ENCODE results near the gene TMPRSS9. TPM values are rescaled to one million over a fixed set of nuclear protein-coding genes. Genes with fewer than 3 reads are reported as not detected.

TMPRSS9 gene
- total RNA-seq, 1 experiment from 2014 or later: not detected

- H3K79me2 ChIP-seq (ENCODE audit: low read length): peaks cover 36% of the 10 kb centered on the region
These were observed 25.6 kb upstream of the TMPRSS9 start for GRCh38 chr19:2334426-2334825.

GRCh38 chr19:2334986-2335846, 24.8 kb upstream of the TMPRSS9 start:
- DNase-seq: no peak
- no peaks in the 10 kb centered on the region for H4K20me1 ChIP-seq (ENCODE audit: low read length)
- no peak overlapping the region for H3K27ac ChIP-seq (ENCODE audit: low read length)
- CTCF ChIA-PET: no interaction called here
- no peaks in the 10 kb centered on the region for H3K27me3 ChIP-seq (ENCODE audit: low read length)
- no peak for TF ChIP-seq EZH2 (IDR thresholded peaks at IDR 0.05; ENCODE audit: low read length, unreplicated experiment)
- TF ChIP-seq CTCF (conservative IDR thresholded peaks at IDR 0.05; ENCODE audit: low read depth, low read length): no peak
- no peak for TF ChIP-seq EZH2phosphoT487 (IDR thresholded peaks at IDR 0.05; ENCODE audit: borderline replicate concordance, low read length)
- BruUV-seq (replicated peaks): no TSS peak
- H3K9ac ChIP-seq (ENCODE audit: low read length): no peak overlapping the region
- no peak for ATAC-seq
- H3K79me2 ChIP-seq (ENCODE audit: low read length): peaks cover 29% of the 10 kb centered on the region
- H3K9me2 ChIP-seq (replicated peaks; ENCODE audit: low read length): no peaks in the 10 kb centered on the region
- H3K9me3 ChIP-seq (ENCODE audit: low read length): no peaks in the 10 kb centered on the region
- no peaks in the 10 kb centered on the region for H3F3A ChIP-seq (ENCODE audit: low read length, unreplicated experiment)
- H3K4me2 ChIP-seq (ENCODE audit: low read length): no peak overlapping the region
- intact Hi-C loops (cut with micrococcal nuclease): no loop called here
- no peaks in the 10 kb centered on the region for H3K36me3 ChIP-seq (ENCODE audit: low read depth, low read length)
- H3K4me3 ChIP-seq (ENCODE audit: low read length): no peak overlapping the region
- no peaks in the 10 kb centered on the region for H3K4me1 ChIP-seq (ENCODE audit: insufficient read depth, low read length)
- POLR2A ChIA-PET (ENCODE audit: unreplicated experiment): no interaction called here
- H2AFZ ChIP-seq (ENCODE audit: low read length): no peak overlapping the region

More at GRCh38 chr19:2334426-2334825, 25.6 kb upstream of the TMPRSS9 start:
- no TSS peak for BruUV-seq (replicated peaks)
- H3K9me2 ChIP-seq (replicated peaks; ENCODE audit: low read length): no peaks in the 10 kb centered on the region
- no peak overlapping the region for H3K4me2 ChIP-seq (ENCODE audit: low read length)
- intact Hi-C loops (cut with micrococcal nuclease): no loop called here
- ATAC-seq (no peak), DNase-seq (no peak)
- H4K20me1 ChIP-seq (ENCODE audit: low read length): no peaks in the 10 kb centered on the region
- H3K36me3 ChIP-seq (ENCODE audit: low read depth, low read length): no peaks in the 10 kb centered on the region
- no peaks in the 10 kb centered on the region for H3K9me3 ChIP-seq (ENCODE audit: low read length)
- no peak for TF ChIP-seq CTCF (conservative IDR thresholded peaks at IDR 0.05; ENCODE audit: low read depth, low read length)
- no peak for TF ChIP-seq EZH2phosphoT487 (IDR thresholded peaks at IDR 0.05; ENCODE audit: borderline replicate concordance, low read length)
- no peak for TF ChIP-seq EZH2 (IDR thresholded peaks at IDR 0.05; ENCODE audit: low read length, unreplicated experiment)
- H3K9ac ChIP-seq (ENCODE audit: low read length): no peak overlapping the region
- no peaks in the 10 kb centered on the region for H3F3A ChIP-seq (ENCODE audit: low read length, unreplicated experiment)
- peaks cover 4% of the 10 kb centered on the region for H3K4me1 ChIP-seq (ENCODE audit: insufficient read depth, low read length)
- ChIA-PET CTCF (no interaction called here), POLR2A (ENCODE audit: unreplicated experiment) (no interaction called here)
- H3K27me3 ChIP-seq (ENCODE audit: low read length): no peaks in the 10 kb centered on the region
- H3K27ac ChIP-seq (ENCODE audit: low read length): no peak overlapping the region
- no peak overlapping the region for H2AFZ ChIP-seq (ENCODE audit: low read length)
- no peak overlapping the region for H3K4me3 ChIP-seq (ENCODE audit: low read length)

DNA sequence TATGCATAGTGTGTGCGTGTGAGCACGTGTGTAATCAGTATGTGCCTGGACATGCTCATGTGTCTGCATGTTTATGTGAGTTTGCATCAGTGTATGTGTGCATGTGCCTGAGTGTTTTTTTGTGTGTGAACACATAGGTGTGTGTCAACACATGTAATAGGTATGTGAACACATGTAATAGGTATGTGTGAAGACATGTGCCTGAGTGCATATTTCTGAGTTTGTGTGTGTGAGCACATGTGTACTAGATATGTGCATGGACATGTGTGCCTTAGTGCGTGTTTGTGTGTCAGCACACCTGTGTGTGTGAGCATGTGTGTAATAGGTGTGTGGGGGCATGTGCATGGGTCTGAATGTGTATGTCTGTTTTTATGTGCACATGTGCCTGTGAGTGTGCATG, 24.2 kb upstream of the TMPRSS9 start:
- Histone ChIP-seq H3K9ac (ENCODE audit: low read length) (no peak overlapping the region), H2AFZ (ENCODE audit: low read length) (no peak overlapping the region), H3K27me3 (ENCODE audit: low read length) (no peaks in the 10 kb centered on the region), H3K4me3 (ENCODE audit: low read length) (no peak overlapping the region), H3K27ac (ENCODE audit: low read length) (no peak overlapping the region), H3K4me1 (ENCODE audit: insufficient read depth, low read length) (no peaks in the 10 kb centered on the region), H4K20me1 (ENCODE audit: low read length) (no peaks in the 10 kb centered on the region), H3F3A (ENCODE audit: low read length, unreplicated experiment) (no peaks in the 10 kb centered on the region), H3K4me2 (ENCODE audit: low read length) (no peak overlapping the region), H3K36me3 (ENCODE audit: low read depth, low read length) (no peaks in the 10 kb centered on the region), H3K9me3 (ENCODE audit: low read length) (no peaks in the 10 kb centered on the region), H3K79me2 (ENCODE audit: low read length) (peaks cover 23% of the 10 kb centered on the region), H3K9me2 (replicated peaks; ENCODE audit: low read length) (no peaks in the 10 kb centered on the region)
- intact Hi-C loops (cut with micrococcal nuclease): no loop called here
- TF ChIP-seq EZH2phosphoT487 (IDR thresholded peaks at IDR 0.05; ENCODE audit: borderline replicate concordance, low read length) (no peak), EZH2 (IDR thresholded peaks at IDR 0.05; ENCODE audit: low read length, unreplicated experiment) (no peak), CTCF (conservative IDR thresholded peaks at IDR 0.05; ENCODE audit: low read depth, low read length) (no peak)
- BruUV-seq (replicated peaks): no TSS peak
- ATAC-seq (no peak), DNase-seq (no peak)
- ChIA-PET POLR2A (ENCODE audit: unreplicated experiment) (no interaction called here), CTCF (no interaction called here)

Measured in PC-3 (cell line).